Raji (cell line): ENCODE data around the gene GSTT4.
"Not testable (repeated sequence)": the region's sequence is repeated elsewhere in the genome, so short reads cannot be mapped to it uniquely, and the experiment has no call there.

Experiments
- POLR2A ChIP-seq: IDR thresholded peaks from 2 replicates; pipeline ENCODE4 v1.6.1; 2011; ENCODE audit warnings: low read depth, low read length, control low read depth; ENCODE audit not compliant: insufficient read depth

Gene GSTT4

DNA sequence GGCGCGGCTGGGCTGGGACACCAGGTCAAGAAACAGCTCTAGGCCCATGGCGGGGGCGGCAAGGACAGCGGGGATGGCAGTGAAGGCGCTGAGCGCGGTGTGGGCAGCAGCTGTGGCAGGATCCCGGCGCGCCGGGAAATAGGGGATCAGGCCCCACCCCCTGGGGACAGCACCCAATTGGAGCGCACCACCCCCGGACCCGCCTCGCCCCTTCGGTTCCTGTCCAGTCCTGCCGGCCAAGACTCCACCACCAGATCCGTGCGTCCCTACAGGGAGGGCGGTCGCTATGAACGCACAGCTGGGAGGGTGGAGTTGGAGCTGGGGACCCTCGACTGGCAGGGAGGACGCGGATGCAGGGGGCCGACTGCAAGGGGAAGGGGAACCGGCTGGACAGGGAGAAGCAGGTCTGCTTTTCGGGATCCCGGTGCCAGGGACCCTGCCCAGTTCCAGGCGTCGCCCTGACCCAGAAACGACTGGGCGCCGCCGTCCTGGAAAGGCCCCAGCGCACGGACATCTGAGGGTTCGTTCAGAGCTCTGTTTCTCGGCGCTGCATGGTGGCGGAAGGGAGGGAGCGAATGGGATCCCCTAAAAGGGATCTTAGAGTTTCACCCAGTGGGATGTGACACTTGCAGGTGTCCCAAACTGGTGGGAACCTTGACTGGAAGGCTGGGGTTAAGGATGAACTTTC is 44.0 kb downstream of the GSTT4 start, which contains the start of gene GSTT2B:
Gene GSTT2B (minus strand): TSS at position 112 of the 688 bp plus-strand sequence. CDS start 64 bp downstream, at position 48.
- not testable (repeated sequence) for TF ChIP-seq POLR2A
